Neural crest cell (in vitro differentiated cells): ENCODE data around the gene CD14. TPM values are rescaled to one million over a fixed set of nuclear protein-coding genes. Genes with fewer than 3 reads are reported as not detected.
"Not testable (repeated sequence)": the region's sequence is repeated elsewhere in the genome, so short reads cannot be mapped to it uniquely, and the experiment has no call there.

Source experiments
- DNase-seq: peaks from one replicate; pipeline ENCODE4 v3.0.0; 2021; ENCODE audit warnings: low read depth, mixed read lengths, low spot score
- H3K27ac Mint-ChIP-seq: one replicate; pipeline ENCODE4 v1.8.0; 2021; ENCODE audit warnings: mild to moderate bottlenecking, mixed read lengths; ENCODE audit not compliant: unreplicated experiment
- H3K27me3 Mint-ChIP-seq: 2 replicates; pipeline ENCODE4 v1.8.0; 2021; ENCODE audit warnings: low read depth, mild to moderate bottlenecking, mixed read lengths
- H3K36me3 Mint-ChIP-seq: 2 replicates; pipeline ENCODE4 v1.8.0; 2021; ENCODE audit warnings: low read depth, mild to moderate bottlenecking, mixed read lengths
- H3K4me1 Mint-ChIP-seq: 2 replicates; pipeline ENCODE4 v1.8.0; 2021; ENCODE audit warnings: mixed read lengths
- H3K4me3 Mint-ChIP-seq: one replicate; pipeline ENCODE4 v1.8.0; 2021; ENCODE audit warnings: mild to moderate bottlenecking, mixed read lengths
- H3K9me3 Mint-ChIP-seq: 2 replicates; pipeline ENCODE4 v1.8.0; 2021; ENCODE audit warnings: mixed read lengths
- total RNA-seq: library from RNA; stranded (reverse); gene quantifications from 2 replicates; pipeline ENCODE4 v1.2.1, GENCODE V29; 2021
- TF ChIP-seq, protein P1 (sequence below): fragments of 200-600 bp; sonication (generic); conservative IDR thresholded peaks from 2 replicates; pipeline ENCODE4 v1.5.0; 2021; ENCODE audit warnings: antibody characterized with exemption, mild to moderate bottlenecking

Gene CD14
- total RNA-seq, 1 donor from 2014 or later: 0.28 TPM

DNA sequence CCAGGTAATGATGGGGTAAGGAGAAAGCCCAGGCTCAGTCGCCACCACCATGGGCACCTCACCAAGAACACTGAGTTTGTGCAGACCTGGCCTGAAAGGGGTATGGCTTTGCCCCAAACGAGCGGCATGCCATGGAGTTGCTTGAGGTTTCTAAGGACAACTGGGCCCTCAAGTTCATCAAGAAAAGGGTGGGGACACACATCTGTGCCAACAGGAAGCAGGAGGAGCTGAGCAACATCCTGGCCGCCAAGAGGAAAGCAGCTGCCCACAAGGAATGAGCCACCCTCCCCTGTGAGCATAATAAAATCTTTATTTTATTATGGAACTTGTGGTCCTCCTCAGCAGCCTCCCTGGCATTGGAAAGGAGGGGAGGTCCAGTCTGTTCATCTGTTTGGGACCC, 23.8 kb downstream of the CD14 start:
- DNase-seq: no peak
- Mint-ChIP-seq H3K4me3 (no peak overlapping the region), H3K27ac (no peak overlapping the region), H3K27me3 (peaks cover 3% of the 10 kb centered on the region), H3K9me3 (peaks cover 2% of the 10 kb centered on the region), H3K36me3 (peaks cover 4% of the 10 kb centered on the region), H3K4me1 (peaks cover 7% of the 10 kb centered on the region)
- TF ChIP-seq, protein P1, sequence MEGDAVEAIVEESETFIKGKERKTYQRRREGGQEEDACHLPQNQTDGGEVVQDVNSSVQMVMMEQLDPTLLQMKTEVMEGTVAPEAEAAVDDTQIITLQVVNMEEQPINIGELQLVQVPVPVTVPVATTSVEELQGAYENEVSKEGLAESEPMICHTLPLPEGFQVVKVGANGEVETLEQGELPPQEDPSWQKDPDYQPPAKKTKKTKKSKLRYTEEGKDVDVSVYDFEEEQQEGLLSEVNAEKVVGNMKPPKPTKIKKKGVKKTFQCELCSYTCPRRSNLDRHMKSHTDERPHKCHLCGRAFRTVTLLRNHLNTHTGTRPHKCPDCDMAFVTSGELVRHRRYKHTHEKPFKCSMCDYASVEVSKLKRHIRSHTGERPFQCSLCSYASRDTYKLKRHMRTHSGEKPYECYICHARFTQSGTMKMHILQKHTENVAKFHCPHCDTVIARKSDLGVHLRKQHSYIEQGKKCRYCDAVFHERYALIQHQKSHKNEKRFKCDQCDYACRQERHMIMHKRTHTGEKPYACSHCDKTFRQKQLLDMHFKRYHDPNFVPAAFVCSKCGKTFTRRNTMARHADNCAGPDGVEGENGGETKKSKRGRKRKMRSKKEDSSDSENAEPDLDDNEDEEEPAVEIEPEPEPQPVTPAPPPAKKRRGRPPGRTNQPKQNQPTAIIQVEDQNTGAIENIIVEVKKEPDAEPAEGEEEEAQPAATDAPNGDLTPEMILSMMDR: no peak

DNA sequence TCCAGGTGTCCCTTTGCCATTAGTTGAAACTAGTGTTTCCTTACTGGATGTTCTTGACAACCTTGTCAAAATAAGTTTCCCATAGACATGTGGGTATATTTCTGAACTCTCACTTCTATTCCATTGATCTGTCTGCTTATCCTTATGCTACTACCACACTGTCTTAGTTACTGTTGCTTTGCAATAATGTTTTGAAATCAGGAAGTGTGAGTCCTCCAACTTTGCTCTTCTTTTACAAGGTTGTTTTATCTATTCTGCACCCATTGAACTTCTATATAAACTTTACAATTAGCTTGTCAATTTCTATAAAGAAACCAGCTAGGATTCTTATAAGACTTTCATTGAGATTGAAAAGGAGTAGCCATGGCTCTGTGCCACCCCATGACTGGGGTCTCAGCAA, 24.3 kb downstream of the CD14 start:
- Mint-ChIP-seq H3K27me3 (peaks cover 3% of the 10 kb centered on the region), H3K27ac (no peak overlapping the region), H3K36me3 (peaks cover 4% of the 10 kb centered on the region), H3K4me1 (peaks cover 7% of the 10 kb centered on the region), H3K9me3 (peaks cover 2% of the 10 kb centered on the region), H3K4me3 (no peak overlapping the region)
- no peak for DNase-seq
- TF ChIP-seq, protein P1: no peak

DNA sequence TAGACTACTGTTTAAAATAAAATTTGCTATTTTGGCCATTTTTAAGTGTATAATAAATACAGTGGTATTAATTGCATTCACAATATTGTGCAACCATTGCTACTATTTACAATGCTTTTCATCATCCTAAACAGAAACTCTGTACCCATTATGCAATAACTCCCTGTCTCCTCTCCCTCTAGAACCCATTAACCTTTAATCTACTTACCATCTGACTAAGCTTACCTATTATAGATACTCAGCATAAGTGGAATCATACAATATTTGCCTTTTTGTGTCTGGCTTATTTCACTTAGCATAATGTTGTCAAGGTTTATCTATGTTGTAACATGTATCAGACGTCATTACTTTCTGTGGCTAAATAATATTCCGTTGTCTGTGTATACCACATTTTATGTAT, 25.9 kb downstream of the CD14 start:
- TF ChIP-seq, protein P1: no peak
- no peak for DNase-seq
- peaks cover 3% of the 10 kb centered on the region for H3K27me3 Mint-ChIP-seq
- H3K9me3 Mint-ChIP-seq: peaks cover 2% of the 10 kb centered on the region
- peaks cover 7% of the 10 kb centered on the region for H3K4me1 Mint-ChIP-seq
- peaks cover 4% of the 10 kb centered on the region for H3K36me3 Mint-ChIP-seq
- no peak overlapping the region for H3K4me3 Mint-ChIP-seq
- no peak overlapping the region for H3K27ac Mint-ChIP-seq

DNA sequence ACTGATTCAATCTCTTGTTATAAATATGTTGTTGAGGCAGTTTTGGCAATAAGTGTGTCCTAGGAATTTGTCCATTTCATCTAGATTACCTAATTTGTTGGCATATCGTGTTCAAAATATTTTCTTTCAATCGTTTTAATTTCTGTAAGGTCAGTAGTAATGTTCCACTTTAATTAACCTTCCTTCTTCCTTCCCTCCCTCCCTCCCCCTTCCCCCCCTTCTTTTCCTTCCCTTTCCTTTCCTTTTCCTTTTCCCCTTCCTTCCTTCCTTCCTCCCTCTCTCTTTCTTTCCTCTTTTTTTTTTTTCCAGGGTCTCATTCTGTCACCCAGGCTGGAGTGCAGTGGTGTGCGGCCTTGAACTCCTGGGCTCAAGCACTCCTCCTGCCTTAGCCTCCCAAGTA, 27.1 kb downstream of the CD14 start:
- peaks cover 2% of the 10 kb centered on the region for H3K9me3 Mint-ChIP-seq
- TF ChIP-seq, protein P1: no peak
- H3K27ac Mint-ChIP-seq: no peak overlapping the region
- no peaks in the 10 kb centered on the region for H3K4me1 Mint-ChIP-seq
- peaks cover 3% of the 10 kb centered on the region for H3K27me3 Mint-ChIP-seq
- DNase-seq: no peak
- no peaks in the 10 kb centered on the region for H3K36me3 Mint-ChIP-seq
- no peak overlapping the region for H3K4me3 Mint-ChIP-seq

DNA sequence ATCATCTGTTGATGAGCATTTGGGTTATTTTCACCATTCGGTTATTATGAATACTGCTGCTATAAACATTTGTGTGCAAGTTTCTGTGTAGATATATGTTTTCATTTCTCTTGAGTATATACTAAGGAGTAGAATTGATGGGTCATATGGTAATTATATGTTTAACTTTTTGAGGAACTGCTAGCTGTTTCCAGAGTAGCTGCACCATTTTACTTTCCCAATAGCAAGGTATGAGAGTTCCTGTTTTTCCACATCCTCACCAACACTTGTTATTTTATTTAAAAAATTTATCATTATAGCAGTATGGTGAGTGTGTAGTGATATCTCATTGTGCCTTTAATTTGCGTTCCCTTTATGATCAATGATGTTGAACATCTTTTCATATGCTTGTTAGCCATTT, 29.2 kb downstream of the CD14 start:
- Mint-ChIP-seq H3K9me3 (peaks cover 2% of the 10 kb centered on the region), H3K4me3 (no peak overlapping the region), H3K4me1 (no peaks in the 10 kb centered on the region), H3K36me3 (no peaks in the 10 kb centered on the region), H3K27me3 (peaks cover 4% of the 10 kb centered on the region), H3K27ac (no peak overlapping the region)
- DNase-seq: no peak
- TF ChIP-seq, protein P1: no peak

DNA sequence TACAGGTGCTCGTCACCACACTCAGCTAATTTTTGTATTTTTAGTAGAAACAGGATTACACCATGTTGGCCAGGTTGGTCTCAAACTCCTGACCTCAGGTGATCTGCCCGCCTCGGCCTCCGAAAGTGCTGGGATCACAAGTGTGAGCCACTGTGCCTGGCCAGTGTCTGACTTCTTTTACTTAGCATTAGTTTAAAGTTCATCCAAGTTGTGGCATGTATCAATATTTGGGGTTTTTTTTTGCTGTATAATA, 29.6 kb downstream of the CD14 start:
- not testable (repeated sequence) for H3K27me3 Mint-ChIP-seq, DNase-seq, H3K4me3 Mint-ChIP-seq, H3K9me3 Mint-ChIP-seq, H3K36me3 Mint-ChIP-seq, H3K4me1 Mint-ChIP-seq, H3K27ac Mint-ChIP-seq
